HG02938 (cell line): ENCODE data around the gene S1PR1.
"Not testable (repeated sequence)": the region's sequence is repeated elsewhere in the genome, so short reads cannot be mapped to it uniquely, and the experiment has no call there.

Source experiments
- ATAC-seq: cut with Tn5 transposase; IDR thresholded peaks from one replicate; pipeline ENCODE4 v1.9.1; 2021; ENCODE audit warnings: mild to moderate bottlenecking, moderate library complexity; ENCODE audit not compliant: unreplicated experiment

Gene S1PR1

GRCh38 chr1:101236516-101237228 is at the start of gene S1PR1:
Gene S1PR1, plus strand, starts transcription at chr1:101237019. Its CDS starts 1,966 bp downstream, at chr1:101238985.
- ATAC-seq: peak; percentile 14

GRCh38 chr1:101187297-101187696 is 49.5 kb upstream of the S1PR1 start:
- no peak for ATAC-seq

GRCh38 chr1:101188331-101188730 is 48.5 kb upstream of the S1PR1 start:
- ATAC-seq: no peak

GRCh38 chr1:101188968-101189367 is 47.9 kb upstream of the S1PR1 start:
- ATAC-seq: not testable (repeated sequence)

GRCh38 chr1:101190441-101190840 is 46.4 kb upstream of the S1PR1 start:
- ATAC-seq: no peak

GRCh38 chr1:101191049-101191448 is 45.8 kb upstream of the S1PR1 start:
- no peak for ATAC-seq

- no peak for ATAC-seq
Measured at GRCh38 chr1:101193733-101194169, 43.1 kb upstream of the S1PR1 start.

- no peak for ATAC-seq
Measured at GRCh38 chr1:101194746-101195145, 42.1 kb upstream of the S1PR1 start.

- no peak for ATAC-seq
Measured at GRCh38 chr1:101196668-101197067, 40.2 kb upstream of the S1PR1 start.

- ATAC-seq: peak; percentile 99
Measured at GRCh38 chr1:101198842-101199636, 37.8 kb upstream of the S1PR1 start.

- ATAC-seq: no peak
Measured at GRCh38 chr1:101199637-101199982, 37.2 kb upstream of the S1PR1 start.

- no peak for ATAC-seq
Measured at GRCh38 chr1:101200513-101200912, 36.3 kb upstream of the S1PR1 start.

GRCh38 chr1:101203820-101204540 is 32.8 kb upstream of the S1PR1 start:
- no peak for ATAC-seq

- ATAC-seq: no peak
Measured at GRCh38 chr1:101205457-101205856, 31.4 kb upstream of the S1PR1 start.

- ATAC-seq: not testable (repeated sequence)
Measured at GRCh38 chr1:101206139-101206538, 30.7 kb upstream of the S1PR1 start.

GRCh38 chr1:101207271-101207670 is 29.5 kb upstream of the S1PR1 start:
- ATAC-seq: not testable (repeated sequence)

- no peak for ATAC-seq
Measured at GRCh38 chr1:101207891-101208290, 28.9 kb upstream of the S1PR1 start.

GRCh38 chr1:101215363-101216011 is 21.3 kb upstream of the S1PR1 start:
- no peak for ATAC-seq

- no peak for ATAC-seq
Measured at GRCh38 chr1:101216623-101217022, 20.2 kb upstream of the S1PR1 start.

GRCh38 chr1:101217148-101217547 is 19.7 kb upstream of the S1PR1 start:
- ATAC-seq: no peak

- not testable (repeated sequence) for ATAC-seq
Measured at GRCh38 chr1:101218968-101219367, 17.9 kb upstream of the S1PR1 start.
